Epithelial cell of prostate (primary cell): ENCODE measurements around the gene ZNF532.
"Not testable (repeated sequence)": the region's sequence is repeated elsewhere in the genome, so short reads cannot be mapped to it uniquely, and the experiment has no call there.

Experiments
- DNase-seq: peaks from one replicate; pipeline ENCODE4 v3.0.0-alpha.2; 2011; ENCODE audit warnings: low read depth, low spot score
- H3K27ac ChIP-seq: fragments of 450-650 bp; 2 replicates; pipeline ENCODE4 v1.5.1; 2017; ENCODE audit warnings: mild to moderate bottlenecking

ZNF532 gene, protein sequence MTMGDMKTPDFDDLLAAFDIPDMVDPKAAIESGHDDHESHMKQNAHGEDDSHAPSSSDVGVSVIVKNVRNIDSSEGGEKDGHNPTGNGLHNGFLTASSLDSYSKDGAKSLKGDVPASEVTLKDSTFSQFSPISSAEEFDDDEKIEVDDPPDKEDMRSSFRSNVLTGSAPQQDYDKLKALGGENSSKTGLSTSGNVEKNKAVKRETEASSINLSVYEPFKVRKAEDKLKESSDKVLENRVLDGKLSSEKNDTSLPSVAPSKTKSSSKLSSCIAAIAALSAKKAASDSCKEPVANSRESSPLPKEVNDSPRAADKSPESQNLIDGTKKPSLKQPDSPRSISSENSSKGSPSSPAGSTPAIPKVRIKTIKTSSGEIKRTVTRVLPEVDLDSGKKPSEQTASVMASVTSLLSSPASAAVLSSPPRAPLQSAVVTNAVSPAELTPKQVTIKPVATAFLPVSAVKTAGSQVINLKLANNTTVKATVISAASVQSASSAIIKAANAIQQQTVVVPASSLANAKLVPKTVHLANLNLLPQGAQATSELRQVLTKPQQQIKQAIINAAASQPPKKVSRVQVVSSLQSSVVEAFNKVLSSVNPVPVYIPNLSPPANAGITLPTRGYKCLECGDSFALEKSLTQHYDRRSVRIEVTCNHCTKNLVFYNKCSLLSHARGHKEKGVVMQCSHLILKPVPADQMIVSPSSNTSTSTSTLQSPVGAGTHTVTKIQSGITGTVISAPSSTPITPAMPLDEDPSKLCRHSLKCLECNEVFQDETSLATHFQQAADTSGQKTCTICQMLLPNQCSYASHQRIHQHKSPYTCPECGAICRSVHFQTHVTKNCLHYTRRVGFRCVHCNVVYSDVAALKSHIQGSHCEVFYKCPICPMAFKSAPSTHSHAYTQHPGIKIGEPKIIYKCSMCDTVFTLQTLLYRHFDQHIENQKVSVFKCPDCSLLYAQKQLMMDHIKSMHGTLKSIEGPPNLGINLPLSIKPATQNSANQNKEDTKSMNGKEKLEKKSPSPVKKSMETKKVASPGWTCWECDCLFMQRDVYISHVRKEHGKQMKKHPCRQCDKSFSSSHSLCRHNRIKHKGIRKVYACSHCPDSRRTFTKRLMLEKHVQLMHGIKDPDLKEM (N-terminal part only)

DNA sequence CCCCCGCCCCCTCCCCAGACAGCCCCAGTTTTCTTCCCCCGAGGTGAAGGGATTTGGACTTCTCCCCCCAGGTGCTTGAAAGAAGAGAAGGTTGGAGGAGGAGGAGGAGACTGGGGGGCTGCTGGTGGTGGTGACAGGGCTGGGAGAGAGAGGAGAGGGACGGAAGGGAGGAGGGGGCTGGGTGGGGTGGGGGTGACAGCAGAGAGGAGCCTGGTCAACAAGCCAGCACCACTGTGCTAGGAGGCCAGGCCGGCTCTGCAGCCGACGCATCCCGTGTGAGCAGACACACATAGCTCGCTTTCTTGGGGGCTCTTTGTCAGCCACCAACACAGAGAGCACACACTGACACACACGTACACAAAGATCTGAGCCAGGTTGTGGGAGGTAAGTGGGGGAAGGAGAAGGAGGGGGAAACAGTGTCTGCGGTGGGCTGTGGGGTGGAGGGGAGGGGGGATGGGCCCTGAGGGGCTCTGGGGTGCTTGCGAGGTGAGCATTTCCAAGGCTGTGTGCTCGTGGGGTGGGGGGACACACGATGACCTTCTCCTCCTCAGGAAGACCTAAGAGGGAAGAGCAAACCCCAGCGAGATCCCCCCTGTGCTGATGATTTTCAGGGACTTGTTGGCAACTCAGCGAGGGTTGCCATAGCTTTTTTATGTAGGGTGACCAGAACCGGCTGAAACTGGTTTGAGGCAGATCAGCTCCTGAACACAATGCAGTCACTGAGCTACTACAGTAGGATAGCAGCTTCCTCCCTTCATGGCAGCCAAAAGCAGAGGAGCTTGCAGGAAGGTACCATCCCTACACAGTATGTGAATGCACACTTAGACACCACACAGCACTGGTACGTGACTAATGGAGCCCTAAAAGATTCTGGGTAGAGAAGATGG, at the start of gene ZNF532:
Gene ZNF532, plus strand, starts transcription at position 732 of the 887 bp plus-strand sequence. CDS start 53,411 bp downstream, outside the sequence.
- DNase-seq, result no peak
- peak within 1 kb of the TSS; percentile 91 for H3K27ac ChIP-seq

DNA sequence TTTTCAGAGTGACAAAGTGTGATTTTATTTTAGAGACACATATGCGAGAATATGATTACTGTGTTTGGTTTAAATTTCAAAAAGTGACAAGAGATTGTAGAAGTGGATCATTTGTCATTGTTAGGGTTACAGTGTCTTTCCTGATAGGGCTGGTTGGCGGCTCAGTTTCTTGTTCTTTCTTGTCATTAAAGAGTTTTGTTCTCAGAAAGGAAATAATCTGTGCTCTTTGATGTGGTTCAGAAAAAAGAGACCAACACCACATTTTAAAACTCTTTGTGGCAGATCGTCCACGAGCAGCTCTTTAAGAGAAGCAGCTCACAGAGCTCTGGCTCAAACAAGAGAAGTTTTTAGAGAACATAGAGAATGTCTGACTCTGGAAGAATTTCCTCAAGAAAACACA, 45.6 kb upstream of the ZNF532 start:
- no peak for DNase-seq
- no peak overlapping the region for H3K27ac ChIP-seq

DNA sequence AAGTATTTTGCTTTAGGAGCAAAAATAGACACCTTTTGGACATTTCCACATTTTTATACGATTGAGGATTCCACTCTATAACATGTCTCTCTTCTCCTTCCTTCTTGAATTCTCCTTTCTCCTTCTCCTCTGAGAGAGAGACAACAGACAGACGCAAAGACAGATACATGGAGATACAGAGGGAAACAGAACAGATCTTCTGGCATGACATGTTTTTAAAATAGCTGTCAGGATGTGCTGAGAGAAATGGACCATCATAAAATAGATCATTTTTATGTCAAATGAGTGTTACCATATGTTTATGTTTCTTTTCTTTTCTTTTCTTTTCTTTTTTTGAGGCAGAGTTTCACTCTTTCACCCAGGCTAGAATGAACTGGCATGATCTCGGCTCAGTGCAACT, 44.4 kb upstream of the ZNF532 start:
- H3K27ac ChIP-seq, result no peak overlapping the region
- no peak for DNase-seq

DNA sequence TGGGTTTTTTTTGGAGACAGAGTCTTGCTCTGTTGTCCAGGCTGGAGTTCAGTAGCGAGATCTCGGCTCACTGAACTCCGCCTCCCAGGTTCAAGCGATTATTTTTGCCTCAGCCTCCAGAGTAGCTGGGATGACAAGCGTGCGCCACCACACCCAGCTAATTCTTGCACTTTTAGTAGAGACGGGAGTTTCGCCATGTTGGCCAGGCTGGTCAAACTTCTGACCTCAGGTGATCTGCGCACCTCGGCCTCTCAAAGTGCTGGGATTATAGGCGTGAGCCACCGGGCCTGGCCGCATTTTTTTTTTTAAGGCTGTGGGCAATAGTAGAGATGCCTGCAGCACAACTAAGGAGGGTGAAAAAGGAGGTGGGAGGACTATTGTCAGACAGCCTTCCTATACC, 41.7 kb upstream of the ZNF532 start:
- H3K27ac ChIP-seq, result no peak overlapping the region
- no peak for DNase-seq

DNA sequence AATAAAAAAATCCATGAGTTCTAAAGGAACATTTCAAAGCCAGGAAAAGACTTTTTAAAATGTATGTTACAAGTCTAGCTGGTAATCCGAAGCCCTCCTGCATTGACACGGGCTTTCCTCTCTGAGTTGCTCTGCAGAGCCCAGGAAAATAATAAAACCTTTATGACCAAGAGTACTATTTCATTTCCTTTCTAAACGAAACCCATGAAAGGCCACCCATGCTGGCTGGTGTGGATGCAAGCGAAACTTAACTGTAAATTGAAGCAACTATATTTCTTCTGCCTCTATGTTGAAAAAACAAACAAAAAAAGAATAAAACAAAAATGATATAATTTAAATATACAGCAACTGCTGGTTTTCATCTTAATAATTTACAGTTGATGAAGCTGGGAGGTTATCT, 41.3 kb upstream of the ZNF532 start:
- DNase-seq, result no peak

DNA sequence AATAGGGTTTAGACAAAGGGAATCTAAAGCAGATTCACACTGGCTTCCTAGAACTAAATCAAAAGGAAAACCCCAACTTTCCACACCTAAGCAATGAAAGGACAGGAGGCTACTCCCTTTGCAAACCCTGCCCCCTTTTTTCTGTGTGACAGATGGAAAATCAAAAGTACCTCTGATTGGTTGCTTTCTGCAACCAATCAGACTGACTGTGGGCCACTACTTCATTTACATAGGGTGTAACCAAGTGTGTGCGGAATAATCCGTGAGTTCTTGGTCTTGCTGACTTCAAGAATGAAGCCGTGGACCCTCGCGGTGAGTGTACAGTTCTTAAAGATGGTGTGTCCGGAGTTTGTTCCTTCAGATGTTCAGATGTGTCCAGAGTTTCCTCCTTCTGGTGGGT, 37.8 kb upstream of the ZNF532 start:
- not testable (repeated sequence) for DNase-seq, H3K27ac ChIP-seq

More for the DNA sequence above, 41.3 kb upstream of the ZNF532 start:
- H3K27ac ChIP-seq, result no peak overlapping the region

DNA sequence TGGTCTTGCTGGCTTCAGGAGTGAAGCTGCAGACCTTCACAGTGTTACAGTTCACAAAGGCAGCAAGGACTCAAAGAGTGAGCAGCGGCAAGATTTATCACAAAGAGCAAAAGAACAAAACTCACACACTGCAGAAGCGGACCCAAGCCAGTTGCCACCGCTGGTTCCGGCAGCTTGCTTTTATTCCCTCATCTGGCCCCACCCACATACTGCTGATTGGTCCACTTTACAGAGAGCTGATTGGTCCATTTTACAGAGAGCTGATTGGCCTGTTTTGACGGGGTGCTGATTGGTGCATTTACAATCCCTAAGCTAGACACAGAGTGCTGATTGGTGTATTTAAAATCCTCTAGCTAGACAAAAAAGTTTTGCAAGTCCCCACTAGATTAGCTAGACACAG, 37.2 kb upstream of the ZNF532 start:
- no peak for DNase-seq
- no peak overlapping the region for H3K27ac ChIP-seq

DNA sequence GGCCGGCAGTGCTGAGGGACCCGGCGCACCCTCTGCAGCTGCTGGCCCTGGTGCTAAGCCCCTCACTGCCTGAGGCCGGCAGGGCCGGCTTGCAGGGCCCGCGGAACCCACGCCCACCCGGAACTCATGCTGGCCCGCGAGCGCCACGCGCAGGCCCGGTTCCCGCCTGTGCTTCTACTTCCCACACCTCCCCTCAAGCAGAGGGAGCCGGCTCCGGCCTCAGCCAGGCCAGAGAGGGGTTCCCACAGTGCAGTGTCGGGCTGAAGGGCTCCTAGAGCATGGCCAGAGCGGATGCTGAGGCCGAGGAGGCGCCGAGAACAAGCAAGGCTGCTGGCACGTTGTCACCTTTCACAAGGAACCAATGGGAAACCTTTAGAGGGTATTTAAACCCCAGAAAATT, 36.8 kb upstream of the ZNF532 start:
- no peak for DNase-seq
- H3K27ac ChIP-seq, result no peak overlapping the region

DNA sequence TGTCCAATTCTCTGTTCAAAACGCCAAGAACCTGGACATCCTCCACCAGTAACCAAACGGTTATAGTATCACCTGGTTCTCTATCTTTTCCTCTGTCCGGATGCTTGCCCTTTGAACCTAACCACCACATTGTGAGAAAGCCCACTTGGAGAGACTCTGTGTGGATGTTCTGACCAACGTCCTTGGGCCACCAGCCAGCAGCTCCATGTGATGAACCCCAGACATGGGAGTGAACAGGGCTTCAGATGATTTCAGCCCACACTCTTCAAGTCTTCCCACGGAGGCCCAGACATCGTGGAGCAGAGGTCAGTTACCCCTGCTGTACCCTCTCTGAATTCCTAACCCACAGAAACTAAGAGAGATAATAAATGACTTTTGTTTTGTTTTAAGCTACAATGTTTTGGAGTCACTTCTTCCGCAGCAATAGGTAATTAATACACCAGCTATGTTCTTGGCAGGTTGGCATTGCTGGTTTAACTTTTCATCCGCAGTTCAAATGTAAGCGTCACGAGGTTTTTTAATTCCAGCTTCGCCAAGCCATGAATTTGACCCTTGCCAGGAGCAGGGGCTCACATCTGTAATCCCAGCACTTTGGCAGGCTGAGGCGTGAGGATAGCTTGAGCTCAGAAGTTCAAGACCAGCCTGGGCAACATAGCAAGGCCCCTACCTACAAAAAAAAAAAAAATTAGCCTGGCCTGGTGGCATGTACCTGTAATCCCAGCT, 36.1 kb upstream of the ZNF532 start:
- no peak for DNase-seq
- no peak overlapping the region for H3K27ac ChIP-seq

DNA sequence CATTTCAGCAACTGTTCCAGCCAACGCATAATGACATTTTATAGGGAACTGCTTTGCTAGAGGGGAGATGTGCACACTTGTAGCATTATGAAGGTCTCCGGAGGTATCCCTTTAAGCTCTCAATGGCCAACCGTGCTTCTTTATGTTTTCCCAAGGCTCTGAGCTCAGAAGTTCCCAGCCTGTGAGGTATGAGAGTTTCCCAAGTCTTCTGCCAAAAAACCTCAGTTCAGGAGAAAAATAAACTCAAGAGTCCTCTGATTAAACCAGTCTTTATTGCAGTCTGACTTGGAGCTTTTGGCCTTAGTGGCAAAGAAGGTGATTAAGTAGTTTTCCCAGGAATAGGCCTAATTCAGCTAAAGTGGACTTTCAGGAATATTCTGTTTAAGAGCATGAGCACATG, 35.4 kb upstream of the ZNF532 start:
- no peak for DNase-seq
- H3K27ac ChIP-seq, result no peak overlapping the region

DNA sequence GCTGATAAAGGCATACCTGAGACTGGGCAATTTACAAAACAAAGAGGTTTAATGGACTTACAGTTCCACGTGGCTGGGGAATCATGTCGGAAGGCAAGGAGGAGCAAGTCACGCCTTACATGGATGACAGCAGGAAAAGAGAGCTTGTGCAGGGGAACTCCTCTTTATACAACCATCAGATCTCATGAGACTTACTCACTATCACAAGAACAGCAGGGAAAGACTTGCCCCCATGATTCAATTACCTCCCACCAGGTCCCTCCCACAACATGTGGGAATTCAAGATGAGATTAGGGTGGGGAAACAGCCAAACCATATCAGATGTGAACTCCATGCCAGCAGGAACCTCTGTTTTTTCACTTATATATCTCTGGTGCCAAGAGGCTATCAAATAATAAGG, 34.8 kb upstream of the ZNF532 start:
- H3K27ac ChIP-seq, DNase-seq: not testable (repeated sequence)

DNA sequence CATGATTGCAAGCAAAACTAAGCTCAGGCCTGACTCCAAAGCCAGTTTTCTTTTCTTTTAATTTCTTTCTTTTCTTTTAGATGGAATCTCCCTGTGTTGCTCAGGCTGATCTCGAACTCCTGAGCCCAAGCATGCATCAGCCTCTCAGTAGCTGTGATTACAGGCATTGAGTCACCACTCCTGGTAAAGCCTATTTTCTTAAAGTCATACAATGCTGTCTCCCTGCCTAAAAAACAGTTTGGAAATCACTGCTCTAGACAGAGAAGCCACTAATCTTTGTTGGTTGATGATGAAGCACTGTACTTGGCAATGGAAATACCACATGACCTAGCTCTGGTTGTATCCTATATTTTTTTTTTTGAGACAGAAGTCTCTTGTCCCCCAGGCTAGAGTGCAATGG, 33.1 kb upstream of the ZNF532 start:
- no peak overlapping the region for H3K27ac ChIP-seq
- peak; percentile 27 for DNase-seq

DNA sequence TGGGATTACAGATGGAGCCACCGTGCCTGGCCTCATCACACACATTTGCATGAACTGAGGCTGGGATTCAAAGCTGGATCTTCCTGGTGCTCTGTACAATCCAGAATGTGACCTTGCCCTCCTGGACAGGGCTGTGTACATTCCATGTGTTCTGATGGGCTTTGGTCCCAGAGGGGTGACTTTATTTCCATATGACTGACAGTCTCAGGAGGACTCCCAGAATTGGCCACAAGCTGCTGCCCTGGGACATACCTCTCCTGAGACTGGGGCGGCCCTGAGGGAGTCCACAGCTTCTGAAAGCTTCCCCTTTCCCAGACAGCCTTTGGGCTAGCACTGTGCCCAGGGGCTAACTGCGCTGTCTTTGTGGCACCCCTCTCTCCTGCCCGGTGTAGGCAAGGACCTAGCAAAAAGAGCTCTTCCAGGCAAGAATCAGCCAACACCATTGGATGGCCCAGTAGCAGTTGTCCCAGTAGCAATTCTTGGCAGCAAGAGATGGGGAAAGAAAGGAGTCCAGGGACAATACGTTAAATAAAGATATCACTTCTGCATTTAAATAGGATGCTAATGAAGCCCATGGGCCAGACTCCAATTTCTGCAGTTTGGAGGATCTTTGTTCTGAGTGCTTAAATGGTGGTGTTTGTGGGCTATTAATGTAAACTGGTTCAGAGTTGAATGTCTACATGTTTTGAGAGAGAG, 26.4 kb upstream of the ZNF532 start:
- no peak overlapping the region for H3K27ac ChIP-seq
- no peak for DNase-seq

DNA sequence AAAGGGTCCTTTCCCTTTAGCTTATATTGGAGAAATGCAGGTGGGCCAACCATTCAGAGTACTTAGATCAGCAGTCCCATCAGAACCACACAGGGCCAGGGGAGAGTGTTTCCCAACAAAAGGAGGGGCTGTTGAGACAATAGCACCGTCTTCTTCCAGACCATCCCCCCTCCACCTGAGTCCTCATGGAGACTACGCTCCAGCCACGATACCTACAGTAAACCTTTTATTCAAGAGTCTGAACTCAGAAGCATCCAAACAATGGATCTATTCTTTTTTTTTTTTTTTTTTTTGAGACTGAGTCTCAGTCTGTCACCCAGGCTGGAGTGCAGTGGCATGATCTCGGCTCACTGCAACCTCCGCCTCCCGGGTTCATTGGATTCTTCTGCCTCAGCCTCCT, 25.7 kb upstream of the ZNF532 start:
- DNase-seq, result no peak
- no peak overlapping the region for H3K27ac ChIP-seq

DNA sequence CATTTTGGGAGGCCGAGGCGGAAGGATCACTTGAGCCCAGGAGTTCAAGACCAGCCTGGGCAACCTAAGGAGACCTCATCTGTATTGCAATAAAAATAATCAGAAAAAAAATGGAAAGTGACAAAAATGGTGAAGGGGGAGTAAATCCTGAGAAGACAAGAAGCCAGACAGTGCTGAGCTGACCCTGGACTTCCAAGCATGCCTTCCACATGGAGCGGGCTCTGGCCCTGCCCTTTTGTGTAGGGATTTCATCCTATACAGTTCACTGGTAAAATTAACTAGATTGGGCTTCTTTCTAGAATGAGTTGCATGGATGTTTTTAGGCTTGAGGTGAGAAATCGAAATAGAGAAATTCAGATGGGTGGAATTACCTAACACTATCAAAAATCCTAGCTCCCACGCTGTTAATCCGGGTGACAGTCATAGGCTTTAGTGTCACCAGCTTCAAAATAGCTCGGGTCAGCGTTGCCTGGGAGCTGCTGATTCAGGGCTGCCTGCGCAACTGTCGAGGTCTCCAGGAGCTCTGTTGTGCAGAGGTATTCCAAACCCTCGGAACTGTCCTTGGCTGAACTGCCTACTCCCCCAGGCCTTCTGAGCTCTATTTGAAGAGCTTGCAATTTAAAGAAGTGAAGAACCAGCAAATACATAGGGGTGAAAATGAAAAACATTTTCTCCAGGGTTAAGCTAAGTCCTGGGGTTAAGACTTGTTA, 21.5 kb upstream of the ZNF532 start:
- DNase-seq, result no peak
- no peak overlapping the region for H3K27ac ChIP-seq

DNA sequence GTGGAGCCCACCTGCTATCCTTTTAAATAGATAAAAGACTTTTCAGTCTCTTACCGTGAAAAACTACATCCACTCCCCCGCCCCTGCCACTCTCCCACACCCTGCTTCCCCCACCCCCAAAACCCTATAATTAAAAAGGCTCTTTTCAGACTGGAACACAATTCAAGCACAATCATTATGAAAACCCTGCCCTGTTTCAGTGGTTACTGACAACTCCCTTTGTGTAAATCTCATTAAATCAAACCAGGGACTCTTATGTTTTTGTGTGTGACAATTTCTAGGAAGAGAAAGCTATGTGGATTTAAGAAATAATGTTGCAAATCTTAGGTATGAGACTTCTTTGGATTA, 21.0 kb upstream of the ZNF532 start:
- H3K27ac ChIP-seq, result no peak overlapping the region
- no peak for DNase-seq

DNA sequence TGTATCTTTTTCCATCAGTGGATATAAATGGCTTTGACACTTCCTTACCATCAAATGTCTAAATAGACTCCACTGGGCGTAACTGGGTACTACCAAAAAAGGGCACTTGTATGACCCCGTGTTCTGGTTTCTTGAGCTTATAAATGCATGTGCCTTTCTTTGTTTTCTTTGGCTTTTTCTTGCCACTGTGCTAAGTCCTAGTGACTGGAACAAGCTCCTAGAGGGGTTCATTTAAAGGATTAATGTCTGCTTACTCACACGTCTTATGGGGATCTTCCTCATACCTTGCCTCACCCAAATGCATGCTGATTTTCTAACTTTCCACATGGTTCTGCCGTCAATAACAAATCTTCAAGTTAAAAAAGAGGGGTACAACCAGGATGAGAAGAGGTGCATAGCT, 19.8 kb upstream of the ZNF532 start:
- H3K27ac ChIP-seq, result no peak overlapping the region
- no peak for DNase-seq
